IMR-90 (cell line): ENCODE results near the gene EHD4. TPM values are rescaled to one million over a fixed set of nuclear protein-coding genes. Genes with fewer than 3 reads are reported as not detected.
A peak's percentile ranks its signal among the peaks of the same experiment; 100 is the strongest.

ENCODE experiments used
- ATAC-seq: fragments of 200-7000 bp; cut with Tn5 transposase; 2 replicates; pipeline ENCODE4 v1.9.1; 2020; ENCODE audit warnings: low read depth, mild to moderate bottlenecking, moderate library complexity
- BruUV-seq: library from RNA; stranded (reverse); fragments of 400-500 nt; replicated peaks from 2 replicates; lab custom pipeline; 2021; lab: Mats Ljungman, UMichigan
- CTCF ChIA-PET: fragments of 300-600 bp; formaldehyde crosslinking; extraction: SDS; loops from one replicate; lab custom pipeline; 2021; ENCODE audit warnings: antibody characterized with exemption; lab: Yijun Ruan, JAX
- POLR2A ChIA-PET: fragments of 300-600 bp; sonication (Branson Sonifier 250); formaldehyde crosslinking; loops from one replicate; lab custom pipeline; 2022; ENCODE audit warnings: antibody characterized with exemption; ENCODE audit not compliant: unreplicated experiment; lab: Charles Lee
- DNase-seq: peaks from one replicate; pipeline ENCODE4 v3.0.0; 2013
- H2AFZ ChIP-seq: replicated peaks from 2 replicates; pipeline ENCODE3; 2013; ENCODE audit warnings: low read length, mild to moderate bottlenecking; ENCODE audit not compliant: poor library complexity
- H2AK5ac ChIP-seq: 2 replicates; pipeline ENCODE4 v1.6.1; 2013; ENCODE audit warnings: low read depth, low read length, inconsistent platforms
- H2AK9ac ChIP-seq: replicated peaks from 2 replicates; pipeline ENCODE3; 2013; ENCODE audit warnings: mild to moderate bottlenecking, low read depth, low read length, moderate library complexity; ENCODE audit not compliant: poor library complexity
- H2BK120ac ChIP-seq: 2 replicates; pipeline ENCODE4 v1.6.1; 2013; ENCODE audit warnings: low read depth, low read length, inconsistent platforms
- H2BK15ac ChIP-seq: 3 replicates; pipeline ENCODE4 v1.6.1; 2013; ENCODE audit warnings: low read depth, low read length, inconsistent platforms
- H2BK20ac ChIP-seq: 2 replicates; pipeline ENCODE4 v1.6.1; 2013; ENCODE audit warnings: low read depth, mild to moderate bottlenecking, inconsistent platforms, low read length, moderate library complexity
- H2BK5ac ChIP-seq: 2 replicates; pipeline ENCODE4 v1.6.1; 2013; ENCODE audit warnings: mild to moderate bottlenecking, low read depth, low read length, inconsistent platforms; ENCODE audit not compliant: poor library complexity, severe bottlenecking
- H3K14ac ChIP-seq: replicated peaks from 2 replicates; pipeline ENCODE4 v1.6.1; 2013; ENCODE audit warnings: low read depth, low read length, inconsistent platforms
- H3K18ac ChIP-seq: 2 replicates; pipeline ENCODE4 v1.6.1; 2013; ENCODE audit warnings: low read depth, low read length, control low read depth
- H3K23ac ChIP-seq: 2 replicates; pipeline ENCODE4 v1.6.1; 2013; ENCODE audit warnings: low read depth, low read length, inconsistent platforms
- H3K27ac ChIP-seq: 2 replicates; pipeline ENCODE4 v1.5.1; 2013; ENCODE audit warnings: mild to moderate bottlenecking, control low read depth, low read length; ENCODE audit not compliant: insufficient read depth
- H3K27me3 ChIP-seq: 2 replicates; pipeline ENCODE4 v1.6.1; 2013; ENCODE audit warnings: low read length; ENCODE audit not compliant: control insufficient read depth, insufficient read depth
- H3K36me3 ChIP-seq: 2 replicates; pipeline ENCODE4 v1.6.1; 2013; ENCODE audit warnings: low read length, mixed read lengths; ENCODE audit not compliant: control insufficient read depth, insufficient read depth
- H3K4ac ChIP-seq: 2 replicates; pipeline ENCODE4 v1.6.1; 2013; ENCODE audit warnings: low read depth, low read length, inconsistent platforms
- H3K4me1 ChIP-seq: 2 replicates; pipeline ENCODE4 v1.6.1; 2013; ENCODE audit warnings: low read length, mixed read lengths; ENCODE audit not compliant: control insufficient read depth, insufficient read depth
- H3K4me2 ChIP-seq: 2 replicates; pipeline ENCODE4 v1.6.1; 2013; ENCODE audit warnings: low read depth, mild to moderate bottlenecking, control low read depth, low read length, moderate library complexity
- H3K4me3 ChIP-seq: 2 replicates; pipeline ENCODE4 v1.5.1; 2013; ENCODE audit warnings: low read depth, mild to moderate bottlenecking, control low read depth, low read length, moderate library complexity; ENCODE audit not compliant: insufficient read depth
- H3K56ac ChIP-seq: 2 replicates; pipeline ENCODE4 v1.6.1; 2013; ENCODE audit warnings: low read length, inconsistent platforms; ENCODE audit not compliant: insufficient read depth; ENCODE audit errors: extremely low read depth
- H3K79me1 ChIP-seq, 2 experiments: 2 replicates each; pipeline ENCODE4 v1.6.1; 2013; ENCODE audit warnings: low read length in 2 of 2, inconsistent platforms in 1 of 2, low read depth in 1 of 2
- H3K9ac ChIP-seq: 2 replicates; pipeline ENCODE4 v1.6.1; 2013; ENCODE audit warnings: low read depth, low read length, control low read depth
- H3K9me1 ChIP-seq: 2 replicates; pipeline ENCODE4 v1.6.1; 2013; ENCODE audit warnings: low read length, inconsistent platforms; ENCODE audit not compliant: insufficient read depth
- H3K9me3 ChIP-seq: 2 replicates; pipeline ENCODE4 v1.6.1; 2013; ENCODE audit warnings: low read length; ENCODE audit not compliant: control insufficient read depth, insufficient read depth
- H4K20me1 ChIP-seq: 2 replicates; pipeline ENCODE4 v1.6.1; 2013; ENCODE audit warnings: low read length, inconsistent platforms; ENCODE audit not compliant: insufficient read depth
- H4K5ac ChIP-seq: 2 replicates; pipeline ENCODE4 v1.6.1; 2013; ENCODE audit warnings: mild to moderate bottlenecking, low read depth, low read length, control low read depth
- H4K8ac ChIP-seq, 2 experiments: 2 replicates each; pipeline ENCODE4 v1.6.1; 2013; ENCODE audit warnings: low read depth in 2 of 2, low read length in 2 of 2, control low read depth in 1 of 2, inconsistent platforms in 1 of 2
- H4K91ac ChIP-seq: 2 replicates; pipeline ENCODE4 v1.6.1; 2013; ENCODE audit warnings: low read depth, low read length, inconsistent platforms; ENCODE audit not compliant: insufficient read depth
- BHLHE40 ChIP-seq: fragments of 150-350 bp; IDR thresholded peaks from 2 replicates; pipeline ENCODE4 v1.6.1; 2016; ENCODE audit warnings: mild to moderate bottlenecking, low read depth, low read length
- CEBPB ChIP-seq: IDR thresholded peaks from 2 replicates; pipeline ENCODE4 v1.6.1; 2012; ENCODE audit warnings: low read depth, low read length, improper control_type of control experiment
- CHD1 ChIP-seq: IDR thresholded peaks from 2 replicates; pipeline ENCODE4 v1.6.1; 2012; ENCODE audit warnings: low read depth, low read length, improper control_type of control experiment
- FOS ChIP-seq: fragments of 150-350 bp; IDR thresholded peaks from 2 replicates; pipeline ENCODE4 v1.6.1; 2016; ENCODE audit warnings: low read depth, low read length
- MAFK ChIP-seq: IDR thresholded peaks from 2 replicates; pipeline ENCODE4 v1.6.1; 2012; ENCODE audit warnings: low read depth, low read length, improper control_type of control experiment
- MAZ ChIP-seq: IDR thresholded peaks from 2 replicates; pipeline ENCODE4 v1.6.1; 2012; ENCODE audit warnings: low read depth, mild to moderate bottlenecking, low read length, improper control_type of control experiment, moderate library complexity, borderline replicate concordance
- MXI1 ChIP-seq: IDR thresholded peaks from 2 replicates; pipeline ENCODE4 v1.6.1; 2012; ENCODE audit warnings: low read depth, mild to moderate bottlenecking, low read length, moderate library complexity, borderline replicate concordance
- POLR2A ChIP-seq: IDR thresholded peaks from 2 replicates; pipeline ENCODE4 v1.6.1; 2012; ENCODE audit warnings: mild to moderate bottlenecking, low read depth, low read length
- RAD21 ChIP-seq: IDR thresholded peaks from 2 replicates; pipeline ENCODE4 v1.6.1; 2012; ENCODE audit warnings: low read length, improper control_type of control experiment
- RCOR1 ChIP-seq: IDR thresholded peaks from 2 replicates; pipeline ENCODE4 v1.6.1; 2012; ENCODE audit warnings: mild to moderate bottlenecking, low read length, improper control_type of control experiment; ENCODE audit not compliant: insufficient replicate concordance
- RFX5 ChIP-seq: IDR thresholded peaks from 2 replicates; pipeline ENCODE4 v1.8.0; 2012; ENCODE audit warnings: low read depth, mild to moderate bottlenecking, low read length, moderate library complexity
- SMC3 ChIP-seq: fragments of 150-350 bp; IDR thresholded peaks from 2 replicates; pipeline ENCODE4 v1.6.1; 2016; ENCODE audit warnings: low read depth, mild to moderate bottlenecking, antibody characterized with exemption, low read length, moderate library complexity
- WGBS, 2 experiments: methylation state at CpG; one replicate each; pipeline versions ENCODE4 v1.1.5 to v1.1.7; 2013; ENCODE audit warnings: missing lambda C conversion rate in 2 of 2; ENCODE audit not compliant: insufficient read length in 1 of 2; ENCODE audit errors: extremely low coverage in 2 of 2; 5-methylcytosine and 5-hydroxymethylcytosine counted together
- dilution Hi-C: fragments of 300-500 bp; cut with HindIII; formaldehyde crosslinking; loops from one replicate; pipeline ENCODE4 v1.14.3; 2018; ENCODE audit warnings: low sequenced_read_pairs; ENCODE audit not compliant: unreplicated experiment
- in situ Hi-C: fragments of 300-500 bp; cut with MboI; formaldehyde crosslinking; loops from 3 replicates; pipeline ENCODE4 v1.14.3; 2019; ENCODE audit warnings: low sequenced_read_pairs, inconsistent platforms, mixed read lengths
- intact Hi-C: fragments of 100-400 bp; cut with micrococcal nuclease; formaldehyde crosslinking; loops from 2 replicates; pipeline ENCODE4 v1.10.0; 2022
- polyA plus RNA-seq, 3 experiments: library from polyadenylated mRNA; depleted of rRNA; stranded (reverse); fragments of >200 nt; gene quantifications; 2 replicates each; pipeline ENCODE4 v1.2.3, GENCODE V29; 2012; ENCODE audit warnings: low replicate concordance in 1 of 3
- total RNA-seq: library from RNA; depleted of rRNA; stranded (reverse); fragments of >200 nt; gene quantifications from 2 replicates; pipeline ENCODE4 v1.2.3, GENCODE V29; 2012
- TF ChIP-seq, protein P1 (sequence below): fragments of 150-350 bp; IDR thresholded peaks from 2 replicates; pipeline ENCODE4 v1.6.1; 2017; ENCODE audit warnings: mild to moderate bottlenecking, antibody characterized with exemption, low read length, low read depth
- TF ChIP-seq, protein P2 (sequence below): fragments of 150-350 bp; IDR thresholded peaks from 2 replicates; pipeline ENCODE4 v1.6.1; 2016; ENCODE audit warnings: low read depth, mild to moderate bottlenecking, low read length, moderate library complexity, borderline replicate concordance
- TF ChIP-seq, protein P3 (sequence below): conservative IDR thresholded peaks from 2 replicates; pipeline ENCODE4 v1.5.1; 2012; ENCODE audit warnings: mild to moderate bottlenecking, low read depth, low read length, improper control_type of control experiment

The EHD4 gene
- total and polyA plus RNA-seq, 2 of the 4 experiments (the other 2 are of a cell fraction): 21.0 to 29.0 TPM

GRCh38 chr15:41904541-41905005 lies 67.8 kb downstream of the EHD4 start:
- H2BK20ac ChIP-seq: no peak overlapping the region
- H3K27me3 ChIP-seq: no peaks in the 10 kb centered on the region
- peaks cover 25% of the 10 kb centered on the region for H3K36me3 ChIP-seq
- in situ Hi-C loops: no loop called here
- BruUV-seq: no TSS peak
- no peak overlapping the region for H3K23ac ChIP-seq
- TF ChIP-seq, protein P1, sequence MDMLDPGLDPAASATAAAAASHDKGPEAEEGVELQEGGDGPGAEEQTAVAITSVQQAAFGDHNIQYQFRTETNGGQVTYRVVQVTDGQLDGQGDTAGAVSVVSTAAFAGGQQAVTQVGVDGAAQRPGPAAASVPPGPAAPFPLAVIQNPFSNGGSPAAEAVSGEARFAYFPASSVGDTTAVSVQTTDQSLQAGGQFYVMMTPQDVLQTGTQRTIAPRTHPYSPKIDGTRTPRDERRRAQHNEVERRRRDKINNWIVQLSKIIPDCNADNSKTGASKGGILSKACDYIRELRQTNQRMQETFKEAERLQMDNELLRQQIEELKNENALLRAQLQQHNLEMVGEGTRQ: no peak
- TF ChIP-seq SMC3: peak; percentile 92
- TF ChIP-seq MAZ: 0 out of 2 replicates have a peak, but pooled peaks have one; percentile 26
- TF ChIP-seq CEBPB: no peak
- no peak for TF ChIP-seq BHLHE40
- no peak for TF ChIP-seq FOS
- TF ChIP-seq POLR2A: no peak
- TF ChIP-seq, protein P2, sequence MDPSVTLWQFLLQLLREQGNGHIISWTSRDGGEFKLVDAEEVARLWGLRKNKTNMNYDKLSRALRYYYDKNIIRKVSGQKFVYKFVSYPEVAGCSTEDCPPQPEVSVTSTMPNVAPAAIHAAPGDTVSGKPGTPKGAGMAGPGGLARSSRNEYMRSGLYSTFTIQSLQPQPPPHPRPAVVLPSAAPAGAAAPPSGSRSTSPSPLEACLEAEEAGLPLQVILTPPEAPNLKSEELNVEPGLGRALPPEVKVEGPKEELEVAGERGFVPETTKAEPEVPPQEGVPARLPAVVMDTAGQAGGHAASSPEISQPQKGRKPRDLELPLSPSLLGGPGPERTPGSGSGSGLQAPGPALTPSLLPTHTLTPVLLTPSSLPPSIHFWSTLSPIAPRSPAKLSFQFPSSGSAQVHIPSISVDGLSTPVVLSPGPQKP: no peak
- TF ChIP-seq MAFK: peak; percentile 81
- TF ChIP-seq MXI1: no peak
- no peak for TF ChIP-seq RFX5
- TF ChIP-seq, protein P3, sequence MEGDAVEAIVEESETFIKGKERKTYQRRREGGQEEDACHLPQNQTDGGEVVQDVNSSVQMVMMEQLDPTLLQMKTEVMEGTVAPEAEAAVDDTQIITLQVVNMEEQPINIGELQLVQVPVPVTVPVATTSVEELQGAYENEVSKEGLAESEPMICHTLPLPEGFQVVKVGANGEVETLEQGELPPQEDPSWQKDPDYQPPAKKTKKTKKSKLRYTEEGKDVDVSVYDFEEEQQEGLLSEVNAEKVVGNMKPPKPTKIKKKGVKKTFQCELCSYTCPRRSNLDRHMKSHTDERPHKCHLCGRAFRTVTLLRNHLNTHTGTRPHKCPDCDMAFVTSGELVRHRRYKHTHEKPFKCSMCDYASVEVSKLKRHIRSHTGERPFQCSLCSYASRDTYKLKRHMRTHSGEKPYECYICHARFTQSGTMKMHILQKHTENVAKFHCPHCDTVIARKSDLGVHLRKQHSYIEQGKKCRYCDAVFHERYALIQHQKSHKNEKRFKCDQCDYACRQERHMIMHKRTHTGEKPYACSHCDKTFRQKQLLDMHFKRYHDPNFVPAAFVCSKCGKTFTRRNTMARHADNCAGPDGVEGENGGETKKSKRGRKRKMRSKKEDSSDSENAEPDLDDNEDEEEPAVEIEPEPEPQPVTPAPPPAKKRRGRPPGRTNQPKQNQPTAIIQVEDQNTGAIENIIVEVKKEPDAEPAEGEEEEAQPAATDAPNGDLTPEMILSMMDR: peak; percentile 85
- TF ChIP-seq RAD21: peak; percentile 92
- TF ChIP-seq CHD1: no peak
- TF ChIP-seq RCOR1: no peak
- dilution Hi-C loops: no loop called here
- H3K79me1 ChIP-seq: peaks cover 0 to 21% of the 10 kb centered on the region in 2 experiments
- ATAC-seq: peak; percentile 98
- CTCF ChIA-PET: interaction anchor here (0.6 to 1.0 kb wide), 5 partner anchors 9 to 131 kb away, joined by 3 to 6 read pairs (median 4); partner anchors contain the start of gene MAPKBP1
- H2AK9ac ChIP-seq: peak overlapping the region; percentile 21
- no peak overlapping the region for H2BK15ac ChIP-seq
- H3K9ac ChIP-seq: no peak overlapping the region
- no peaks in the 10 kb centered on the region for H3K9me3 ChIP-seq
- no peak overlapping the region for H3K4me2 ChIP-seq
- POLR2A ChIA-PET: no interaction called here
- H3K56ac ChIP-seq: no peak overlapping the region
- H3K9me1 ChIP-seq: no peaks in the 10 kb centered on the region
- peaks cover 16% of the 10 kb centered on the region; the same call in 1 of the 2 replicates for H4K20me1 ChIP-seq
- H3K4me1 ChIP-seq: no peaks in the 10 kb centered on the region
- H4K5ac ChIP-seq: no peak overlapping the region
- peak; percentile 65 for DNase-seq
- H2BK120ac ChIP-seq: no peak overlapping the region
- H4K91ac ChIP-seq: no peak overlapping the region
- no peak overlapping the region for H2AK5ac ChIP-seq
- 16% methylated on average over 3 of the region's 6 CpGs; no CpG with 5 or more reads in 1 of the 2 experiments for WGBS, 2 experiments
- no peak overlapping the region for H4K8ac ChIP-seq
- H2BK5ac ChIP-seq: no peak overlapping the region
- H3K18ac ChIP-seq: no peak overlapping the region
- intact Hi-C loops: loop anchor here (1.0 kb wide), 4 partner anchors 76 to 439 kb away; partner anchors contain the start of gene JMJD7
- no peak overlapping the region for H3K4me3 ChIP-seq
- H3K14ac ChIP-seq: no peak overlapping the region
- no peak overlapping the region for H3K4ac ChIP-seq
- peak overlapping the region; percentile 6 for H2AFZ ChIP-seq
- no peak overlapping the region for H3K27ac ChIP-seq
